GM12872 (cell line): ENCODE results near the gene SKP1.

Experiments used
- CTCF ChIP-seq: IDR thresholded peaks from 3 replicates; pipeline ENCODE4 v1.5.1; 2011; ENCODE audit warnings: low read depth, mild to moderate bottlenecking, low read length, moderate library complexity; ENCODE audit not compliant: insufficient read depth

Gene SKP1

GRCh38 chr5:134142806-134143205, 33.9 kb downstream of the SKP1 start:
- no peak for TF ChIP-seq CTCF

GRCh38 chr5:134142052-134142451, 34.7 kb downstream of the SKP1 start:
- TF ChIP-seq CTCF = no peak

- peak; percentile 40 for TF ChIP-seq CTCF
Observed at GRCh38 chr5:134141331-134142050, 35.3 kb downstream of the SKP1 start.

- TF ChIP-seq CTCF = peak; percentile 90
Observed at GRCh38 chr5:134140530-134141201, 36.1 kb downstream of the SKP1 start.

GRCh38 chr5:134139891-134140469, 36.8 kb downstream of the SKP1 start:
- TF ChIP-seq CTCF = no peak

GRCh38 chr5:134139377-134139851, 37.3 kb downstream of the SKP1 start:
- no peak for TF ChIP-seq CTCF
